GM21723 (cell line): ENCODE data around the gene HPCA.

Experiments used
- ATAC-seq: cut with Tn5 transposase; IDR thresholded peaks from one replicate; pipeline ENCODE4 v1.9.1; 2021; ENCODE audit warnings: mild to moderate bottlenecking, moderate library complexity; ENCODE audit not compliant: unreplicated experiment

HPCA gene

DNA sequence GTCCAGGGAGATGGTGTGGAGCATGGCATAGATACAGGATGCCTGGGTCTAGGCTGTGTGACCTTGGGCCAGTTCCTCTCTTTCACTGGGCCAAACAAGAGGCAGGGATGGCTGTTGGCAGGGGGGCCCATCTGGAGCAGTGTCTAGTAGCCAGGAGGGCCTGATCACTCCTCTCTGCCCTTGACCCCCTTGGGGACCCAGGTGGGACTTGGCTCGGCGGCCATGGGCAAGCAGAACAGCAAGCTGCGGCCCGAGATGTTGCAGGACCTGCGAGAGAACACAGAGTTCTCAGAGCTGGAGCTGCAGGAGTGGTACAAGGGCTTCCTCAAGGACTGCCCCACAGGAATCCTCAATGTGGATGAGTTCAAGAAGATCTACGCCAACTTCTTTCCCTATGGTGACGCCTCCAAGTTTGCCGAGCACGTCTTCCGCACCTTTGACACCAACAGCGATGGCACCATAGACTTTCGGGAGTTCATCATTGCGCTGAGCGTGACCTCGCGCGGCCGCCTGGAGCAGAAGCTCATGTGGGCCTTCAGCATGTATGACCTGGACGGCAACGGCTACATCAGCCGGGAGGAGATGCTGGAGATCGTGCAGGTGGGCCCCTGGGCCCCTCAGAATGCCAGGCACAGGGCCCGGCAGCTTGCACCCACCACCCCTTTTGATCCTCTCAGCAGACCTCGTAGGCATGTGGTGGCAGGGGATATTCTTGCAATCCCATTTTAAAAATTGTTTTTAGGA, 2.6 kb downstream of the HPCA start:
- no peak for ATAC-seq

DNA sequence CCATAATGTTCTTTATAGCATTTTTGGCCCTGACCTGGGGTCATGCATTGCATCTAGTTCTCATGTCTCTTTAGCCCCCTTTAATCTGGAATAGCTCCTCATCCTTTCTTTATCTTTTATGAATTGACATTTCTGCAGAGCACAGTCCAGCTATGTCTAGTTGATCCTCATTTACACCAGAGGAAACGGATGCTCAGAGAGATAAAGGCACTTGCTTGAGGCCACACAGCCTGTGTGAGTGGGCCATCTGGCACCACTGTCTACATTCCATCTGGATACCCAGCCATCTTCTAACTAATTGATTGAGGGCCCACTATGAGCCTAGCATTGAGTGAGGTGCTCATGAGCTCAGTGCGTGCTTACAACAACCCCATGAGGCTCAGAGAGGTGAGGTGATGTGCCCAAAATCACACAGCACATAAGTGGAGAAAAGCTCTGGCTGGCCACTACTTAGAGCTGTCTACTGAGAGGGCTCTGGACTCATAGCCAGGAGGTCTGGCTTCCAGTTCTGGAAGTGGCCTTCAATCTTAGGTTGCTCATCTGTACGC, 3.5 kb downstream of the HPCA start:
- no peak for ATAC-seq

DNA sequence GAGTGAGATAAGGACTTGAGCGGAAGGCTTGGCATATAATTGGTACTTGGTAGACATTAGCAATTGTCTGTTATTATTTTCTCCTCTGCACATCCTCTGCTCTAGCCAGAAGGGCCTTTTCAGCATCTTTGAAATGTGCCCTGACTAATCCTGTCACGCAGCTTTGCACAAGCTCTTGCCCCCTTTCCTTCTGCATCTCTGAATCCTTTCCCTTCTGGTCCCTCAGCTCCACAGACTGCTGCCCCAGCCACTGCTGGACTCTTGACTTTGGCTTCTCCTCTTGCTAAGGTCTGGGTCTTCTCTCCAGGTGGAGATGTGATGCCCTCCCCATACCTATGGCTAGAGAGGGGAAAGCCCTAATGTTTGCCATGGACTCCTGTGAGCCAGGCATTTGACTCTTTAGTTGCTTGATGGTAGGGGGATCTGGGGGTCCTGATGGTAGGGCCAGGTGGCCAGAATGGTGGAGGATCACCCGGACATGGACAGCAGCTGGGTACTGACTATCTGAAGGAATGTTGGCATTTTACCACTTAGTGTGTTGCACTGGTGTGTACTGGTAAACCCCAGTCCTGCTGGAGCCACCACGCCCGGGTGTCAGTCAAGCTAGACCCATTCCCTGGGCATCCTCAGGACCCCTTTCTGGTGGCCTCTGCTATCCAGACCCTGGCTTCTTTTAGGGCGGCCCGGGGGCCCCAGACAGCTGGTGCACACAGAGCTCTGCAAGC, 4.4 kb downstream of the HPCA start:
- no peak for ATAC-seq

- no peak for ATAC-seq
Observed at GRCh38 chr1:32891241-32891570, 4.9 kb downstream of the HPCA start.

DNA sequence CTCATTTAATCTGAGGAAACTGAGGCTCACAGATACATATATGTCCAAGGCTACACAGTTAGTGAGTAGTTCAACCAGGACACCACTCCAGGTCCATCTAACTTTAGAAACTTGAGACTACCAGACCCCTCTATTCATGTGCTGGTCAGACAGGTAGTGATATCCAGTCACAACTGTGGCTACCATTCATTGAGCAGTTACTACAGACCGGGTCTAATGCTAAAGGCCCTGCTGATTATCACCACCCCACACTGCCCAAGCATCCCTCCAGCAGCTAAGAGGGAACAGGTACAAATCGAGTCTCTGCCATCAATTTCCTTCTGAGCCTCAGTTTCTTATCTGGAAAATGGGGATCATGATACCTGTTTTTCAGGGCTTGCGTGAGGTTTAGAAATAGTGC, 5.3 kb downstream of the HPCA start:
- ATAC-seq: no peak

- no peak for ATAC-seq
Observed at GRCh38 chr1:32892368-32893197, 6.3 kb downstream of the HPCA start.

GRCh38 chr1:32893198-32894018, 7.1 kb downstream of the HPCA start:
- ATAC-seq: no peak

DNA sequence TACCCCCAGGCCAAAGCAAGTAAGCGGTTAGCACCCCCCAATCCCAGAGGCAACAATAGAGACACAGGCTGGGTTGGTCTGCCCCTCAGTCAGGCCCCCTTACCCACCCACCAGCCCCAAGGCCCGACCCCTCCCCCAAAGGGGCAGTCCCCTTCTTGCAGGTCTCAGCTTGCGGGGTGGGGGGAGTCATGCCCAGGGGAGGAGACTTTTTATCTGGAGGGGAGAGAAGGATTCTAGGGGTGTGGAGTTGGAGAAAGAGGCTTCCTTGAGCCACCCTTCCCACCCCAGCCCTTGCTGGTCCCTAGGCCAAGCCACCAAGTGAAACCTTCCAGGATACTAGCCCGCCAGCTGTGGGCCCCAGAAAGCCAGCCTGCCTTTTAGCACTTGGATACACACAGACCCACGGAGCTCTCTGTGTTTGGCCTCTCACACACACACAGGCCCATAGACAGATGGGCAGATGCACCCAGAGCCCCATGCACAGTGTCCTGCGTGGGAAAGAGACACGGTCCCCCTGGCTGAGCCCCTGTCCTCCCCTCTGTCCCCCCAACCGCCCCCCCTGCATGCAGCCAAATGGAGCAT, 7.8 kb downstream of the HPCA start:
- no peak for ATAC-seq

DNA sequence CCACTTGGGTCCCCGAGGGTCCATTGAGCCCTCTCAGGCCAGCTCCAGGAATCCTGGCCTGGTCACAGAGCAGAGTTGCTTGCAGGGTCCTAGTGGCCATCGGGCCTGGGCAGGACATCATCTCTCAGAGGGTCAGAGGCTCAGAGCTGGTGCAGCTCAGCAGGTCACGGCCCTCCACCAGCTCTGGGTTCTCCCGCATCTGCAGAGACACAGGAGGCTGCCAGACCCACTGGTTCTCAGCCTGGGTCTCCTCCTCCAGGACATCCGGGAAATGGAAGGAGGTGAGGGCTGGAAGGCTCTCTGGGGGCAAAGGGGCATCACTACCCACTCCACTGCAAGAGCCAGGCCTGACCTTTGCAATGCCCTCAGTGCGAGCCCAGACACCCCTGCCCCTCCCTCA, 8.4 kb downstream of the HPCA start:
- ATAC-seq: no peak

- ATAC-seq: no peak
Observed at GRCh38 chr1:32895325-32896215, 9.3 kb downstream of the HPCA start.

DNA sequence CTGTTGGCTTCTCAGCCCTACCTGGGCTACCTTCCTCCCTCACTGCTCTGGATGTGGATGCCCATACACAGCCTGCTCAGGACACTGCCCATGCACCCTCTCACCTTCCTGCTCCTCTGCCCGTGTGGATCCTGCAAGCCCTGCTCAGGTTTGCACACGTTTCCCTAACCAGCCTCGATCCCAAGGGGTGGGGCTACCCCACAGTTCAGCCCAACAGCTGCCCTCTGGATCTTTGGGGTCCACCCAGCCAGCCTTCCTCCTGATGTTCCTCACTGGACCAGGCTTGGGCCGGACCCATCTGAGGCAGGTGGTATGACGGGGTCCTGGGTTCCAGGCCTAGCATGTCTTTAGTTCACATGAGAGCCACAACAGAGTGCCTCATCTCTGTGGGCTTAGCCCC, 10.2 kb downstream of the HPCA start:
- no peak for ATAC-seq

- ATAC-seq: no peak
Observed at GRCh38 chr1:32897082-32898049, 11.1 kb downstream of the HPCA start.

DNA sequence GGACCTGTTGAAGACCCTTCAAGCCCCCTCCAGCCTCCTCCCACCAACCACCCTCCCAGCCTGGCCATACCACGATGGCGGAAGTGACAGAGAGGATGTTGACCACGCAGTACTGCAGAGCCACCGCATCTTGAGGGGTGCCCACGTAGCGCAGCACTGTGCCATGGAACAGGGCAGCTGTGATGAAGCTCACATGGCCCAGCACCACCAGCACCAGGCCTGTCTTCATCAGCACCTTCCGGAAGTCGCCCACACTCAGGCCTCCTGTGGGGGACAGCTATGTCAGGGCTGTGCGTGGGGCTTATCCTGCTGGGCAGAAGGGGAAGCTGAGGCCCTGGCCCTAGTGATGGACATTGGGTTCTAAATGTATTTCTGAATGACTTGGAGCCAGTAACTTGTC, 11.8 kb downstream of the HPCA start:
- no peak for ATAC-seq

DNA sequence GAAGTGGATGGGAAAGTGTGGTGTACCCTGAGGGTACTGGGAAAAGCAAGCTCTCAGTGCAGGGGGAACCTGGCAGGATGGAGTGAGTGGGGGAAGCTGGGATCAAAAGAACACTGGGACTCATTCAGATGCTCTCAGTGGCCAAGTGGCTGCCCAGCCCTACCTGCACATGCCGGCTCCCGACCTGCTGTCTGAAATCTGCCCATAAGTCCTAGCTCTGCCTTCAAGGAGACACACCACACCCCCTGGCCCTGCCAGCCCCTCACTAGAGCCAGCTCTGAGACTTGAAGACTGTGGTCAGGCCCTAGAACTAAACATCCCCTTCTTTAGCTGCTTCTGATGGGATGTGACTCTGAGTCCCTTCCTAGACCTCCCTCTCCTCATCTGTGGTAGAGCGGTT, 12.7 kb downstream of the HPCA start:
- no peak for ATAC-seq

DNA sequence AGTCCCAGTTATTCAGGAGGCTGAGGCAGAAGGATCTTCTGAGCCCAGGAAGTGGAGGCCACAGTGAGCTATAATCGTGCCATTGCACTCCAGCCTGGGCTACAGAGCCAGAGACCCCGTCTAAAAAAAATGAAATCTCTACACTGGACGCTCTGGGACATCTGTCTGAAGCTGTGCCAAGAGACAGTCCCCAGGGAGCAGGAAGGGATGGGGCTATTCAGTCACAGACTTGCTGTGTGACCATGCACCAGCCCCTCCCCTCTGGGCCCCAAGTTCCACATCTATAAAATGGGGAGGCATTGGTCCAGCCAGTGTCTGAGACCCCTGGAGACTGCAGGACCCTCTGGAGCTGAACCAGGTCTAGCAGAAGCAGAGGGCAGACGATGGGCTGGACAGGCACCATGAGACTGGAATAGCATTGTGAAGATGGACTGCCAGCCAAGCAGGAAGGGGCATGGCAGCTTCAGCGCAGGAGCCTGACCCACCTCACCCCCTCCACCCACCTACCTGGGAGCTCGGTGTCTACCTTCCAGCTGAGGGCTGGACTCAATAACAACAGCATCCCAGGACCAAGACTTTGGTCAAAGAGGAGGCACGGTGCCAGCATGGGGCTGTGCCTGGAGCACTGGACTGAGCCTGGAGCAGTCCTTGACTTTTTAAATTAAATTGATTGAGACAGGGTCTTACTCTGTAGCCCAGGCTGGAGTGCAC, 13.4 kb downstream of the HPCA start:
- no peak for ATAC-seq

GRCh38 chr1:32900371-32900955, 14.2 kb downstream of the HPCA start:
- no peak for ATAC-seq
